GM18909 (cell line): ENCODE results near the gene PRPF39.
"Not testable (repeated sequence)": the region's sequence is repeated elsewhere in the genome, so short reads cannot be mapped to it uniquely, and the experiment has no call there.

Experiments used
- ATAC-seq: cut with Tn5 transposase; IDR thresholded peaks from one replicate; pipeline ENCODE4 v1.9.1; 2021; ENCODE audit warnings: mild to moderate bottlenecking; ENCODE audit not compliant: unreplicated experiment, poor library complexity

PRPF39 gene

GRCh38 chr14:45083976-45084722 is at the start of gene PRPF39:
Gene PRPF39 (plus strand): TSS chr14:45084116. CDS start chr14:45095240, 11,124 bp downstream.
- peak; percentile 89 for ATAC-seq

GRCh38 chr14:45034730-45035129 is 49.2 kb upstream of the PRPF39 start:
- no peak for ATAC-seq

DNA sequence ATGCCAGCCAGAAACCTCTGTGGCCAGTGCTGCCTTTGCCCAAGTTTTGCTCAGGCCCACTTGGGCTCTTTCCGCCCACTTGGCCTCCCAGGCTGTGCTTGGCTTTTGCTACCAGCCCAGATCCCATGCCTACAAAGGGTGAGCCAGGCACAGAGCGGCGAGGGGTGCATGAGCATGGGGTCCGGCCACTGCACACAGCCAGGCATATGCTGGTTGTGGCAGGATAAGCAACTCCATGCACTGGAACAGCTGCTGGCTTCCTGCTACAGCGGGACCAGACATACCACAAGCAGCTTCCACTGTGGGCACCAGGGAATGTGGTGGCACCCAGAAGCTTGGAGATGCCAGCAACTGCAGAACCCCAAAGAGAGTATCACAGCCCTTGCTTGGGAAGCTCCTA is 45.7 kb upstream of the PRPF39 start:
- no peak for ATAC-seq

DNA sequence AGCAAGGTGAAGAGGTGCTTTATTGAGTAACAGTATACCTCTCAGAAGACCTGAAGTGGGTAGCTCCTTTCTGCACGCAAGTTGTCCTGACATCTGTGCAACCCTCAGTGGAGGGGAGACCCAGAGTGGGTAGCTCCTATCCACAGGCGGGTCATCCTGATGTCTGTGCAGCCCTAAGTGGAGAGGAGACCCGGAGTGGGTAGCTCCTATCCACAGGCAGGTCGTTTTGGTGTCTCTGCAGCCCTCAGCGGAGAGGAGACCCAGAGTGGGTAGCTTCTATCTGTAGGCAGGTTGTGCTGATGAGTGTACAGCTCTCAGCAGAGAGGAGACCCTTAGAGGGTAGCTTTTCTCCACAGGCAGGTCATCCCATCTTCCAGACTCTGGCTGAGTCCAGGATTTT is 45.1 kb upstream of the PRPF39 start:
- no peak for ATAC-seq

GRCh38 chr14:45039390-45039789 is 44.5 kb upstream of the PRPF39 start:
- no peak for ATAC-seq

- ATAC-seq: no peak
Measured at GRCh38 chr14:45041641-45042040, 42.3 kb upstream of the PRPF39 start.

DNA sequence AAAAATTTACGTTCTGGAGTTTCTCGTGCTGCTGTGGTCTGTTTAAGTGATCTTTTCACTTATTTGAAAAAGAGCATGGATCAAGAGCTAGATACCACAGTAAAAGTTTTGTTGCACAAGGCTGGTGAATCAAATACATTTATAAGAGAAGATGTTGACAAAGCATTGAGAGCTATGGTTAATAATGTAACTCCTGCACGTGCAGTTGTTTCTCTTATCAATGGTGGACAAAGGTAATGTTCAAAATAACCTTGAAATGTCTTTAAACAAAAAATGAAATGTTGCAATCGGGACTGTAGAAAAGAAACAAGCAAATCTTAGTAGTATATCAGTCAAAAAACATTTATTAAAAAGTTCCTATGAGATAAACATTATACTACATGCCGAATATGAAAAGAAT is 39.3 kb upstream of the PRPF39 start:
- no peak for ATAC-seq

DNA sequence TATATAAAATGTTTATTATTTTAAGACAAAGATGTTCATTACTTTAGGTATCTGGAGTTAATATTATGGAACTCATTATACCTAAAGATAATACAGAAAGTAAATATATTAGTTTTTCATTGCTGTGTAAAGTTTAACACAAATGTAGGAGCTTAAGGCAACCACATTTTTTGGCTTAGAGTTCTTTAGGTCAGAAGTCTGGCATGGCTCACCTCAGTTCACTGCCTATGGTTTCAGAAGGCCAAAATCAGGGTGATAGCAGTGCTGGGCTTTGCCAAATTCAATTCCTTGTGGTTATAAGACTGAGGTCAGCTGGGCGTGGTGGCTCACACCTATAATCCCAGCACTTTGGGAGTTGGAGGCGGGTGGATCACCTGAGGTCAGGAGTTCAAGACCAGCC is 35.5 kb upstream of the PRPF39 start:
- ATAC-seq: no peak

DNA sequence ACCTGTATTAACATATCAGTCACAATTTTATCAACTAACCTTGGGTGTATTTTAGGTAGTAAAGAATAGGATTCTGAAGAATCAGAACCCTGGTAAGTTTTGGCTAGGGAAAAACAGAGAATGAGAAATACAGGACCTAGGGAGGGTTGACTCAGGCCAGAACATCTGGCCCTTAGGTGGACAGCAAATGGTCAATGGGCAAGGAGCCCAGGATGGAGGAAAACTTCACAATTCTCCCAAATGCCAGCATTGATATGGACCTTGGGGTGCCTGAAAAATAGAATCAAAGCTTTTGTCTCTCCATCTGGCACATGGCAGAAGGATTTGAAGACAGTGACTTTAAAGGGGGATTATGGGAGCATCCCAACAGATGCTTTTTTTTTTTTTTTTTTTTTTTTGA is 32.7 kb upstream of the PRPF39 start:
- ATAC-seq: no peak

DNA sequence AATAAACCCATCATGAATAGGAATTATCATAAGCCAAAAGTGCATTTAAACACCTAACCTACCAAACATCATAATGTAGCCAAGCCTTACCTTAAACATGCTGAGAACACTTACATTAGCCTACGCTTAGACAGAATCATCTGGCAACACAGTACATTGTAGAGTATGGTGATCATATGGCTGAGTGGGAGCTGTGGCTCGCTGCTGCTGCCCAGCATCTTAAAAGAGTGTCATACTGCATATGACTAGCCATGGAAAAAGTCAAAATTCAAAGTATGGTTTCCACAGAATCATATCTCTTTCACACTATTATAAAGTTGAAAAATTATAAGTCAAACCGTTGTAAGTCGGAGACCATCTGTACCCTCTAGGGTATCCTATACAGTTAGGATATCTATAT is 32.0 kb upstream of the PRPF39 start:
- no peak for ATAC-seq

GRCh38 chr14:45057349-45057748 is 26.6 kb upstream of the PRPF39 start:
- ATAC-seq: no peak

DNA sequence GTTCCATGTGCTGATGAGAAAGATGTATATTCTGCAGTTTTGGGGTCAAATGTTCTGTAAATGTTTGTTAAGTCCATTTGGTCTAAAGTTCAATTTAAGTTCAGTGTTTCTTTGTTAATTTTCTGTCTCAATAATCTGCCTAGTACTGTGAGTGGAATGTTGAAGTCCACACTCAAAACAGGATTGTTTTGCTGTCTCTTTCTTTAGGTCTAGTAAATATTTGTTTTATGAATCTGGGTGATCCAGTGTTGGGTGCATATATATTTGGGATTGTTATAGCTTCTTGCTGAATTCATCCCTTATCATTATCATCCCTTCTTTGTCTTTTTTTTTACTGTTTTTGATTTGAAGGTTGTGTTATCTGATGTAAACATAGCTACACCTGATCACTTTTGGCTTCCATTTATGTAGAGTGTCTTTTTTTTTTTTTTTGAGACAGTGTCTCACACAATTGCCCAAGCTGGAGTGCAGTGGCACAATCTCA is 26.0 kb upstream of the PRPF39 start:
- ATAC-seq: no peak

GRCh38 chr14:45060551-45060950 is 23.4 kb upstream of the PRPF39 start:
- ATAC-seq: no peak

- no peak for ATAC-seq
Measured at GRCh38 chr14:45065540-45065939, 18.4 kb upstream of the PRPF39 start.

GRCh38 chr14:45065956-45066355 is 18.0 kb upstream of the PRPF39 start:
- ATAC-seq: no peak

- no peak for ATAC-seq
Measured at GRCh38 chr14:45066667-45067066, 17.2 kb upstream of the PRPF39 start.

DNA sequence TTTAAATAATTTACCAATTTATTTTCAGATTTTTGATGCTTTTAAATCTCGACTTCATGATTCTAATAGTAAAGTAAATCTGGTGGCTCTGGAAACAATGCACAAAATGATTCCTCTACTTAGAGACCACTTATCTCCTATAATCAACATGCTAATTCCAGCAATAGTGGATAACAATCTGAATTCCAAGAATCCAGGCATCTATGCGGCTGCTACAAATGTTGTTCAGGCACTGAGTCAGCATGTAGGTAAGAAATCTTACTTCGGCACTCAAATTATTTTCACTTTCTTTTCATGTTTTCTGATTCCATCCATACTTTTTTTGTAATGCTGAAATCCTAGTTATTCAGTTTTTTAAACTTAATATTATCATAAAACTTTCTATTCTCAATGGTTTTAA is 15.5 kb upstream of the PRPF39 start:
- ATAC-seq: no peak

DNA sequence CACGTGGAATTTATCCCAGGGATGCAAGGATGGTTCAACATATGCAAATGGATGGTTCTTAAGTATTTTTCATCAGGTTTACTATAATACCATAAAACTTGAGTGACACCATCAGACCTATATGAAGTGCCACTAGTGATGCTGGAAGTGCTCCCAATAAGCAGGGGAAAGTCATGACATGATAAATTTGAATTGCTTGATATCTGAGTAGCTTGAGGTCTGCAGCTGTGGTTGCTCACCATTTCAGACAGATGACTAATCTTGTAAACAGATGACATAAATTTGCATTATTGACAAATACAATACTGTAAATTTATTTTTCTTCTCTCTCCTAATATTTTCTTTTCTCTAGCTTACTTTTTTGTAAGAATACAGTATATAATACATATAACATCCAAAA is 13.7 kb upstream of the PRPF39 start:
- ATAC-seq: no peak

GRCh38 chr14:45072126-45072525 is 11.8 kb upstream of the PRPF39 start:
- ATAC-seq: no peak

GRCh38 chr14:45073231-45073879 is 10.6 kb upstream of the PRPF39 start:
- ATAC-seq: no peak

- ATAC-seq: no peak
Measured at GRCh38 chr14:45078323-45078722, 5.6 kb upstream of the PRPF39 start.

DNA sequence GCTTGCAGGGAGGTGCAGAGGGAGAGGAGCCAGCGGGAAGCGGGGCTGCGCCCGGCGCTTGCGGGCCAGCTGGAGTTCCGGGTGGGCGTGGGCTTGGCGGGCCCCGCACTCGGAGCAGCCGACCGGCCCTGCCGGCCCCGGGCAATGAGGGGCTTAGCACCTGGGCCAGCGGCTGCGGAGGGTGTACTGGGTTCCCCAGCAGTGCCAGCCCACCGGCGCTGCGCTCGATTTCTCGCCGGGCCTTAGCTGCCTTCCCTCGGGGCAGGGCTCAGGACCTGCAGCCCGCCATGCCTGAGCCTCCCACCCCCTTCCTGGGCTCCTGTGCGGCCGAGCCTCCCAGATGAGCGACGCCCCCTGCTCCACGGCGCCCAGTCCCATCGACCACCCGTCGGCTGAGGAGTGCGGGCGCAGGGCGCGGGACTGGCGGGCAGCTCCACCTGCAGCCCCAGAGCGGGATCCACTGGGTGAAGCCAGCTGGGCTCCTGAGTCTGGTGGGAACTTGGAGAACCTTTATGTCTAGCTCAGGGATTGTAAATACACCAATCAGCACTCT is 3.4 kb upstream of the PRPF39 start:
- ATAC-seq: not testable (repeated sequence)
